ENCODE data around the gene GIT2. TPM values are rescaled to one million over a fixed set of nuclear protein-coding genes. Genes with fewer than 3 reads are reported as not detected.

GIT2 gene
- total and polyA plus RNA-seq, 2 of the 8 experiments (the other 6 are each of a cell fraction or from before 2014, with no cell fraction given) = 9.6 to 20.7 TPM

DNA sequence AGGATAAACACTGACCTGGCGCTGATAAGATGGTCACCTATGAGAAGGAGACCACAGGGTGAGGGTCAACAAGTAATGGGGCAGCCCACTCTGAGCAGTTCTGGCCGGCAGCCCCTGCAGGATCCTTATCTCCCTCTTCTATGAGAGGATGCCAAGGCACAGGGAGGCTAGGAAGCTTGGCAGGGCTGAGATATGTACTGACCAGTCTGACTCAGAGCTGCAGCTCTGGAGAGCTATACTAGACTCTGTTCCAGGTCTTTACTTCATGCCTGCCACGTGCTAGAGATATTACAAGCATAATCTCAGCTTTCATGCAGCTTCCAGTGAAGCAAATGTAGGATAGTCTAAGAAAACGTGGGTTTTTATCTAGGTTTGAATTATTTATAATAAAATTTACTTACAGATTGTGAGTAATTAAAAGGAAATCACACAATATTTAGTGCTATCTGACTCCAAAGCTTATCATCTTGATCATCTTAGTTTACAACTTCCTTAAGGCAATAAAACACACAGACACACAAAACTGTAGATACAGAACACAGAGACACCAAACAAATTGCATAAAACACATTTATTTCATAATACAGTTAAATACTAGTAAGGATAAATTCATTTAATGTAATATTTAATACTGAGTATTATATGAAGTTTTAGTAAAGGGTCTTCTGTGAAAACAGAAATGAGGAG lies 32.3 kb downstream of the GIT2 start:
- H3K4me3 ChIP-seq (ENCODE audit: extremely low read depth in 1 of 4, insufficient read depth in 2 of 4, low read depth in 3 of 4, low read length in 4 of 4) = no peak overlapping the region
- no peaks in the 10 kb centered on the region for H3K79me2 ChIP-seq (ENCODE audit: control insufficient read depth in 1 of 2, insufficient read depth in 2 of 2, low read length in 2 of 2)
- no peaks in the 10 kb centered on the region for H3K79me1 ChIP-seq (ENCODE audit: low read depth, low read length)
- H3K9me3 ChIP-seq (ENCODE audit: insufficient read depth in 2 of 2, low read depth in 1 of 2, low read length in 1 of 2) = no peaks in the 10 kb centered on the region
- H3K4ac ChIP-seq (replicated peaks; ENCODE audit: insufficient read length, low read depth, low read length) = no peak overlapping the region
- H3K56ac ChIP-seq (replicated peaks; ENCODE audit: insufficient read length, low read depth, low read length) = no peak overlapping the region
- H3K9ac ChIP-seq (replicated peaks in 1 of 4; ENCODE audit: extremely low read depth in 1 of 4, low read depth in 3 of 4, low read length in 3 of 4) = no peak overlapping the region
- H3K23me2 ChIP-seq (ENCODE audit: low read depth, low read length) = no peaks in the 10 kb centered on the region
- no peak overlapping the region for H3K14ac ChIP-seq (ENCODE audit: insufficient read length)
- TF ChIP-seq SP2 (IDR thresholded peaks at IDR 0.05; ENCODE audit: low read length) (no peak), SUZ12 (IDR thresholded peaks at IDR 0.05; ENCODE audit: low read length) (no peak), BRCA1 (IDR thresholded peaks at IDR 0.05; ENCODE audit: low read depth, low read length) (no peak), GTF2F1 (IDR thresholded peaks at IDR 0.05; ENCODE audit: borderline replicate concordance, low read depth, low read length) (no peak)
- TF ChIP-seq, protein P1, sequence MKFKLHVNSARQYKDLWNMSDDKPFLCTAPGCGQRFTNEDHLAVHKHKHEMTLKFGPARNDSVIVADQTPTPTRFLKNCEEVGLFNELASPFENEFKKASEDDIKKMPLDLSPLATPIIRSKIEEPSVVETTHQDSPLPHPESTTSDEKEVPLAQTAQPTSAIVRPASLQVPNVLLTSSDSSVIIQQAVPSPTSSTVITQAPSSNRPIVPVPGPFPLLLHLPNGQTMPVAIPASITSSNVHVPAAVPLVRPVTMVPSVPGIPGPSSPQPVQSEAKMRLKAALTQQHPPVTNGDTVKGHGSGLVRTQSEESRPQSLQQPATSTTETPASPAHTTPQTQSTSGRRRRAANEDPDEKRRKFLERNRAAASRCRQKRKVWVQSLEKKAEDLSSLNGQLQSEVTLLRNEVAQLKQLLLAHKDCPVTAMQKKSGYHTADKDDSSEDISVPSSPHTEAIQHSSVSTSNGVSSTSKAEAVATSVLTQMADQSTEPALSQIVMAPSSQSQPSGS (IDR thresholded peaks at IDR 0.05; ENCODE audit: low read length) = no peak
- TF ChIP-seq, protein P2, sequence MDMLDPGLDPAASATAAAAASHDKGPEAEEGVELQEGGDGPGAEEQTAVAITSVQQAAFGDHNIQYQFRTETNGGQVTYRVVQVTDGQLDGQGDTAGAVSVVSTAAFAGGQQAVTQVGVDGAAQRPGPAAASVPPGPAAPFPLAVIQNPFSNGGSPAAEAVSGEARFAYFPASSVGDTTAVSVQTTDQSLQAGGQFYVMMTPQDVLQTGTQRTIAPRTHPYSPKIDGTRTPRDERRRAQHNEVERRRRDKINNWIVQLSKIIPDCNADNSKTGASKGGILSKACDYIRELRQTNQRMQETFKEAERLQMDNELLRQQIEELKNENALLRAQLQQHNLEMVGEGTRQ (IDR thresholded peaks at IDR 0.05; ENCODE audit: low read length) = no peak
- 84% methylated on average over 4 of the region's 4 CpGs; no CpG with 5 or more reads in 1 of the 2 experiments for WGBS, 2 experiments (ENCODE audit: extremely low coverage in 1 of 2, insufficient coverage in 1 of 2, insufficient read length in 1 of 2, insufficient replicate concordance in 2 of 2, low coverage in 1 of 2, low lambda C conversion rate in 2 of 2, missing lambda C conversion rate in 1 of 2)
- H3K4me1 ChIP-seq (replicated peaks in 1 of 4; ENCODE audit: control insufficient read depth in 3 of 4, insufficient read depth in 4 of 4, low read length in 3 of 4) = no peaks in the 10 kb centered on the region
- no peak overlapping the region for H3K23ac ChIP-seq (ENCODE audit: insufficient read length)
- H2BK120ac ChIP-seq (replicated peaks; ENCODE audit: low read depth, low read length) = no peak overlapping the region
- H2BK5ac ChIP-seq (ENCODE audit: low read depth, low read length) = no peak overlapping the region
- no peak overlapping the region for H4K5ac ChIP-seq (ENCODE audit: insufficient read length, low read depth, low read length)
- no peak overlapping the region for H2AK5ac ChIP-seq (ENCODE audit: low read depth, low read length)
- H4K8ac ChIP-seq (ENCODE audit: extremely low read depth, insufficient read depth, low read length) = no peak overlapping the region; the same call in 1 of the 2 replicates
- ChIA-PET POLR2A (ENCODE audit: partially characterized antibody) (interaction anchor here (1.1 to 1.7 kb wide), 2 partner anchors 11 to 17 kb away, joined by 3 to 4 read pairs; no protein-coding TSS in a partner anchor), CTCF (ENCODE audit: partially characterized antibody) (interaction anchor here (0.9 to 2.2 kb wide), 6 partner anchors 31 to 118 kb away, joined by 3 to 6 read pairs (median 3); no protein-coding TSS in a partner anchor)
- peaks cover 0 to 13% (median 2%) of the 10 kb centered on the region in 4 experiments; a peak in 2 of 8 replicates for H3K36me3 ChIP-seq (ENCODE audit: control insufficient read depth in 2 of 4, insufficient read depth in 4 of 4, low read length in 3 of 4)
- H3K18ac ChIP-seq (ENCODE audit: extremely low read depth, low read length) = no peak overlapping the region
- FAIRE-seq = no peak
- H2AFZ ChIP-seq (ENCODE audit: low read length) = no peak overlapping the region
- no peak overlapping the region for H2BK15ac ChIP-seq (ENCODE audit: low read length)
- no peak overlapping the region for H4K91ac ChIP-seq (replicated peaks; ENCODE audit: insufficient read length, low read length)
- no peak for DNase-seq (ENCODE audit: low read depth in 1 of 2, low spot score in 2 of 2)
- no peak overlapping the region for H3K27ac ChIP-seq (ENCODE audit: low read depth, low read length)
- H2BK12ac ChIP-seq (ENCODE audit: low read depth, low read length) = no peak overlapping the region
- no peak overlapping the region for H2BK20ac ChIP-seq (ENCODE audit: low read length)
- no peak overlapping the region for H3K4me2 ChIP-seq (ENCODE audit: insufficient read depth in 1 of 2, low read depth in 2 of 2, low read length in 2 of 2)
- H3K27me3 ChIP-seq (replicated peaks in 1 of 4; ENCODE audit: control insufficient read depth in 3 of 4, extremely low read depth in 1 of 4, insufficient read depth in 3 of 4, low read length in 3 of 4) = no peaks in the 10 kb centered on the region
- no peaks in the 10 kb centered on the region for H4K20me1 ChIP-seq (replicated peaks in 1 of 2; ENCODE audit: control insufficient read depth in 1 of 2, insufficient read depth in 2 of 2, low read length in 2 of 2)
